Astrocyte (in vitro differentiated cells and primary cell): Measurements from ENCODE around the gene ANKRD42.

Experiments used
- EZH2 ChIP-seq: IDR thresholded peaks from 2 replicates; pipeline ENCODE4 v1.6.1; 2012; ENCODE audit warnings: mild to moderate bottlenecking, low read length, inconsistent platforms; ENCODE audit not compliant: insufficient read depth
- TF ChIP-seq, protein P1 (sequence below): IDR thresholded peaks from 2 replicates; pipeline ENCODE4 v1.5.1; 2011; ENCODE audit warnings: low read depth, mild to moderate bottlenecking, inconsistent platforms, low read length, moderate library complexity; ENCODE audit not compliant: insufficient read depth

DNA sequence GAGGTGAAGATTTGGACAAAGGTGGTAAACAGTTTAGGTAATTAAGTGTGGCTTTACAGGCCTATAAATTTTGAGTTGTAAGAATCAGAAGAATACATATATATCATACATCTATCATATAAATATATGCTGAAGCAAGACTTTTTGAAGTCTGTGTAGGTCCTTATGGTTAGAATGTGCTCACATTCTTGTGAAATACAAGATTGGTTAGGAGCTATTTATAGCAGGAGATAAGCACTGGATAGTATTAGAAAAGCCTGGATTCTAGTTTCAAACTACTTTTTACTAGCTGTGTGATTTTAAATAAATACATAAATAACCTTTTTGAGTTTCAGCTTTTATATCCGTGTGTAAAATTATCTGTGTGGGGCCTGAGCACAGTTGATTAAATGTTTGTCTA lies 42.3 kb downstream of the ANKRD42 start:
- TF ChIP-seq, protein P1, sequence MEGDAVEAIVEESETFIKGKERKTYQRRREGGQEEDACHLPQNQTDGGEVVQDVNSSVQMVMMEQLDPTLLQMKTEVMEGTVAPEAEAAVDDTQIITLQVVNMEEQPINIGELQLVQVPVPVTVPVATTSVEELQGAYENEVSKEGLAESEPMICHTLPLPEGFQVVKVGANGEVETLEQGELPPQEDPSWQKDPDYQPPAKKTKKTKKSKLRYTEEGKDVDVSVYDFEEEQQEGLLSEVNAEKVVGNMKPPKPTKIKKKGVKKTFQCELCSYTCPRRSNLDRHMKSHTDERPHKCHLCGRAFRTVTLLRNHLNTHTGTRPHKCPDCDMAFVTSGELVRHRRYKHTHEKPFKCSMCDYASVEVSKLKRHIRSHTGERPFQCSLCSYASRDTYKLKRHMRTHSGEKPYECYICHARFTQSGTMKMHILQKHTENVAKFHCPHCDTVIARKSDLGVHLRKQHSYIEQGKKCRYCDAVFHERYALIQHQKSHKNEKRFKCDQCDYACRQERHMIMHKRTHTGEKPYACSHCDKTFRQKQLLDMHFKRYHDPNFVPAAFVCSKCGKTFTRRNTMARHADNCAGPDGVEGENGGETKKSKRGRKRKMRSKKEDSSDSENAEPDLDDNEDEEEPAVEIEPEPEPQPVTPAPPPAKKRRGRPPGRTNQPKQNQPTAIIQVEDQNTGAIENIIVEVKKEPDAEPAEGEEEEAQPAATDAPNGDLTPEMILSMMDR = no peak
- no peak for TF ChIP-seq EZH2
